DLD1 (cell line): ENCODE data around the gene CRHBP.
"Not testable (repeated sequence)": the region's sequence is repeated elsewhere in the genome, so short reads cannot be mapped to it uniquely, and the experiment has no call there.

ENCODE experiments used
- in situ Hi-C: cut with HindIII; loops from 2 replicates; pipeline ENCODE4 v1.10.0; 2017; ENCODE audit warnings: low sequenced_read_pairs

CRHBP gene

GRCh38 chr5:76958991-76959767, 6.3 kb downstream of the CRHBP start:
- in situ Hi-C loops = no loop called here

DNA sequence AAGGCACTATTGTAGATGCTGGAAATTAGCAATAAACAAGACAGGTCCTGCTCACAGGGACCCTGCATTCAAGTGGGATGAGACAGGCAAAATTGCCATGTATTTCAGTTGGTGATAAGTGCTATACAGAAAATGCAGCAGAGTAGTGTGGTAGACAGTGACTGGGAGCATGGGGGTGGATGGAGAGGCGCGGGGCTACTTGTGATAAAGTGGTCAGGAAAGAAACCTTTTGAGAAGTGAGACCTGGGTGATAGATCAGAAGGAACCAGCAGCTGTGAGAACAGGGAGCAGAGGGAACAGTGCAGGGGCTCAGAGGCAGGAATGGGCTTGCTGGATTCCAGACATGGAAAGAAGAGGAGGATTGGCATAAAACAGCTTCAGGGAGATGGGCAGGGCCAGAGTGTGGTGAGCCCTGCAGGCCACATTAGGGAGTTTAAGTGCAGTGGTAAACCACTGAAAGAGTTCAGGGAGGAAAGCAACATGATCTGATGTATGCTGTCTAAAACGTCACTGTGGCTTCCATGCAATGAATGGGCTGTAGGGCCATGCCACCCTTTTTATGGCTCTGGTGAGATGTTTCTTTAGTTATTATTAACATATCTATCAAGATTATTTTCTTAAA, 7.3 kb downstream of the CRHBP start:
- in situ Hi-C loops = no loop called here

- in situ Hi-C loops = no loop called here
Measured at GRCh38 chr5:76964060-76964459, 11.2 kb downstream of the CRHBP start.

GRCh38 chr5:76971511-76971910, 18.7 kb downstream of the CRHBP start:
- in situ Hi-C loops = no loop called here

- in situ Hi-C loops = no loop called here
Measured at GRCh38 chr5:76972689-76973088, 19.8 kb downstream of the CRHBP start.

DNA sequence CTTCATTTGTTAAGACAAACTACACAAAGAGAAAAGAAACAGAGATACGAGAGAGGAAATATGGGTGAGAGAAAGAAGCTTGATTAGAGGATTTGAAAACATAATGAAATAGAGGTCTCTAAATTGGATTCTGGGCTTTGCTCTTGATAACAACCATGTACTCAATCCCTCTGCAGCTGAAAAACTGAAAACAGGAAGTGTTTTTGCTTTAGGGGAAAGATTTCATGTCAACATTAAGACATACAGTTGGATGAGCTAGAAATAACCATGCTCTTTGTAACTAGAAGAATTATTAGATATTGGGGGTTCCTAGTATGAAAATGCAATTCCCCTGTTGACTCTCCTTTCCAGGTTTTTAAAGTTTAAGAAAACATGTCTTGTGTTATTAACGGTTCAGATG, 21.9 kb downstream of the CRHBP start:
- in situ Hi-C loops = no loop called here

- in situ Hi-C loops = no loop called here
Measured at GRCh38 chr5:76978869-76979268, 26.0 kb downstream of the CRHBP start.

GRCh38 chr5:76980518-76981144, 27.8 kb downstream of the CRHBP start:
- in situ Hi-C loops = no loop called here

- in situ Hi-C loops = no loop called here
Measured at GRCh38 chr5:76982450-76982849, 29.6 kb downstream of the CRHBP start.

GRCh38 chr5:76983468-76983867, 30.6 kb downstream of the CRHBP start:
- in situ Hi-C loops = no loop called here

DNA sequence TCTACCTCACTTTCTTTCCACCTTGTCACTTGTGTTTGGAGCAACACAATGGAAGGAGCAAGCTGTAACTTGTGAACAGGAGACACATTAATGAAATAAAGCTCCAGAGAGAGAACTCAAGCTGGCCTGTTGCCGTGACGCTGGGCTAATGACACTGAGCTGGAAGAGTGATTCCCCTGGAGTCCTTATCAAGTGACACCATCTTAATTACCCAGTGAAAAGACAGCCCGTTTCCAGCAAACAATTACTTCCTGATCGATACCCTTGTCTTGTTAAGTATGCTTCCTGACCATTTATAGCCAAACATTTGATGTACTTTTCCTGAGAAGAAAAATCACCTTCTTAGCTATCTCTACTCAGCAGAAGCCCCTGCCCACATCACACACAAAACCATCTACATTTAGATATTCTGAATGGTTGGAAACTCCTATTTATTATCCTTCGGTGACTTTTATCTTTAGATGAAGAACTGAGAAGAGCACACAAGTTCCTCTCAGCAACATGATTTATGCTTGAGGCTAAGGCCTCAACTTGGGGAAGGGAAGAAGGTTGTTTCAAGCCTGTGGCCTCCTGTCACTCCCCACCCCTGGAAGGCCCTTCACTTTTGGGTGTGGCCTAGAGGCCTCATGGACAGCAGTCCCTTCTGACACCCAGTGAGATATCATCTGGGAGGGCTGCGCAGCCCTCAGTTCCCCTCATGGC, 34.1 kb downstream of the CRHBP start:
- in situ Hi-C loops = no loop called here

DNA sequence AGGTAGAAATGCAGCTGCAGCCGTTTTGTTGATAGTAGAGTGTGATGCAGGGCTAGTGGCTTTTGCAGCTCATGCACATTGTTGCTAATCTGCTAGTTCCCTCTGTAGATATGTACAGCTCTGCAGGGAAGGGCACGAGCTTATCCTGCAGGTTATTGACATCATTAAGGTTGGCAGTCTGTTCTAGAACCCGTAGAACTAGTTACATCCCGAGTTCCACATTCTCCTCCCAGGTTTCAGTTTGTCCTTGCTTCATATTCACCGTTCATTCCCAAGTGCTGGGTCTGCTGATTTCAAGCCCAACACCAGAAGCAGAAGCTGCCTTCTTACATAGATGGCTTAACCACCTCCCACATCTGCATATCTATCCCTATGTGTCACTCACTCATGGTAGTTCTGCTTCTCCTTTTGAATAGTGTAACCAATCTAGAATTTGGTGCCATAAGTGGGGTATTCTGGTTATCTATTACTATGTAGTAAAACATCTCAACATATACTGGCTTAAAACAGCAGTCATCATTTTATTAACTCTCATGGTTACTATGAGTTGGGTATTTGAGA, 38.1 kb downstream of the CRHBP start:
- in situ Hi-C loops = no loop called here

DNA sequence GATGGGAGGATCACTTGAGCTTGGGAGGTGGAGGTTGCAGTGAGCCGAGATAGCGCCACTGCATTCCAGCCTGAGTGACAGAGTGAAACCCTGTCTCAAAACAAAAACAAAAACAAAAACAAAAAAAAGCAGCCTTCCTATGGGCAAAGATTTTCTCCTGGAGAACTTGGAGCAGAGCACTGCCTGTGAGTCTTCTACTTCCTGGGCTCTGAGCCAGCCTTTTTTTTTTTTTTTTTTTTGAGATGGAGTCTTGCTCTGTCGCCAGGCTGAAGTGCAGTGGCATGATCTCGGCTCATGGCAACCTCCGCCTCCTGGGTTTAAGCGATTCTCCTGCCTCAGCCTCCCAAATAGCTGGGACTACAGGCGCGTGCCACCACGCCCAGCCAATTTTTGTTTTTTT, 40.6 kb downstream of the CRHBP start:
- in situ Hi-C loops = not testable (repeated sequence)

DNA sequence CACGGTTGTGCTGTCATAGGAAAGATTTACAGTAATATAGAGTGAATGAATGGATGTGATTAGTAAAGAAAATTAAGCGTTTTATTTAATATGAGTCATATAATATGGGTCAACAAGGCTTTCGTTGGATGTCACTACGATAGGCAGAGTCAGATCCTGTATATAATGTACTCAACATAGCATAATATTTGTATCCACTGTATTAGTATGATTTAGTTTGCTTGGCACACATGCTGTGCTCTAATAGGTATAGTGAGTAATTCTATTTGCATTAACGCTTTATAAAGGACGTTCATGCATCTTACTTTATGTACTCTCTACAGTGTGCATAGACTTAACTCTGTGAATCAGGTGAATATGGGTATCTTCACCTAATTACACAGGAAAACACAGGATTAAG, 41.5 kb downstream of the CRHBP start:
- in situ Hi-C loops = no loop called here

GRCh38 chr5:76998251-76998650, 45.4 kb downstream of the CRHBP start:
- in situ Hi-C loops = not testable (repeated sequence)

DNA sequence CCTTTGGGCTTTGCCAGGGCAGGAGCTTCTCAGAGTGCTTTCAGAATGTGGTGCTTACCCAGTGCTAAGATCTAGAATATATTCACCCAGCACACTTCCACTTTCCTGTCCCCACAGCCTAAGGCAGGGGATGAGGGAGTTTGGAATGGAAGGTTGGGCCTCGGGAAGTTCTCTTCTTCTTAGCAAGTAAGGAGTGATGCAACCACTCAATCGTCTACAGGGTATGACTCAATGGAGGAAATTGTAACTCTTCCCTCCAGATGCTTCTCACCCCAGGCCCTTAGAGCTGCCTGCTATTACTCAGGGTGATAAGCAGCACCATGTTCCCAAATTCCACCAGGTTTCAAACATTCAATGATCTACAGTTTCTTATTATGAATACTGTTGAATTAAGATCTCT, 46.6 kb downstream of the CRHBP start:
- in situ Hi-C loops = no loop called here

DNA sequence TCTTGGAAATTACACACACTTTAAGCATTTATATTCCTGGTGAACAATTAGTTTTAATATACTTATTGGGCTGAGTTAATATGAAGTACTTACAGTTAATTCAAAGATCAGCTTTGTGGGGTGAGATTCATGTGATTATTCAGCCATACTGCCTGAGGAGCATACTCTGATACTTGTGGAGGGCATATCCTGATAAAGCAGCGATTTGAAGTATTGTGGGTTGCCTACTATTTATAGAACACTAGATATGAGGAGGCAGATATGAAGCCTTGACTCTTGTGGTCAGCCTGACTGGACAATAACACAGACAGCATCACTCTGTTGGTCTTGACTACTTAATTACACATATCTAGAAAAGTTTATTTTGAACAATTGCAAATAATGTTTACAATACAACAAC, 50.4 kb downstream of the CRHBP start:
- in situ Hi-C loops = no loop called here

DNA sequence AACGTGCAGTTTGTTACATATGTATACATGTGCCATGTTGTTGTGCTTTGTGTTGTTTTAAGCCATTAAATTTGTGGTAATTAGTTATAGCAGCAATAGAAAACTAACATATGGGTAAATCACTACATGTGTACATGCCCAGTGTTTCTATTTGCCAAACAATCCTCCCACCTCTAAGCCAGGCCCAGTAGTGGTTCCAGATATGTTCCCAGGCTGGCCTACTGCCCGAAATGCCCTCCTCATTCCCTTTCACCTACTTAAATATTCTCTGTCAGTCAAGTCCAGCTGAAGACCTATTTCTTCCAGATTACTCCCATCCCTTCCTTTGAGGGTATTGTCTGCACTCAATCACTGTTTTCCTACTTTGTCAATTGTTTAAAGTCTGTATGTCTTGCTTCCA, 53.3 kb downstream of the CRHBP start:
- in situ Hi-C loops = no loop called here

GRCh38 chr5:77008413-77008812, 55.6 kb downstream of the CRHBP start:
- in situ Hi-C loops = no loop called here

DNA sequence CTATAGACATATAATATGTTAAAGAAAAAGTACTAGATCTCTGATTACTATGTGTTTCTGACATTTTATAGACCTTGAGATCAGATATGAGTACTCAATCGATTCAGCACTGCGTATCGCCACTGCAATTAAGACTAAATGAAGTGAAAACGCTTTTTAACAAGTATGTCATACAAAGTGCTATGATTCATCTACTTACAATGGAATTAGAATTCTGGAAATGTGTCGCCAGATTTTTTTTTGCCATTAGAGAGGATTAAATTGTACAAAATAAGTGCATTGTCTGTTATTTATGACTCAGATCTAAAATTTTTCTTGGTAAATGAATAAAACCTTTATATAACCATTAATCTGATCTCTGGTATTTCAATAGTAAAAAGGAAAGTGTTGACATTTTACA, 57.4 kb downstream of the CRHBP start:
- in situ Hi-C loops = no loop called here

DNA sequence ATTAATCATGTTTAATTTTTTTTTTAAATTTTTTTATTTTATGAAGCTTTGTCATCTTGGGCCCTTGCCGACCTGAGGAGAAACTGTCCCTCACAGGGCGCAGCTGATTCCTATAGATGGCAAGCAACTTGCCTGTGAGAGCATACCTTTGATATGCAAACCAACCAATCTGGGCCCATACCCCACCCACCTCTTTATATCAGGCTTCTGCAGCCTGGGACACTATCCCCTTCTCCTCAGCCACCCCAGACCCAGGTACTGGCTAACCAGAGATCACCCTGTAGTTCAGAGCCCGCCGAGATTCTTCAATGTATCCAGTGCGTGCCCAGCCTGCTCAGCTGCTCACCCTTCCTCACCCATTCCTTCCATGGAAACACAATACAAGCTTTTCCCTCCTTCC, 58.7 kb downstream of the CRHBP start:
- in situ Hi-C loops = no loop called here
